Motor neuron (in vitro differentiated cells): ENCODE data around the gene MPZL1. TPM values are rescaled to one million over a fixed set of nuclear protein-coding genes. Genes with fewer than 3 reads are reported as not detected.

ENCODE experiments used
- ATAC-seq, 8 experiments: fragments of 200-7000 bp; cut with Tn5 transposase; replicated peaks in 6 of 8; 2 replicates each; pipeline ENCODE4 v1.8.0; 2021; ENCODE audit warnings: mild to moderate bottlenecking in 8 of 8, moderate library complexity in 8 of 8
- H3K27ac ChIP-seq, 2 donors: fragments of 250-450 bp; sonication (Bioruptor Pico); 2 replicates each; pipeline ENCODE4 v1.9.0; 2021; ENCODE audit warnings: antibody characterized with exemption in 2 of 2, mild to moderate bottlenecking in 2 of 2, moderate library complexity in 1 of 2
- H3K4me1 ChIP-seq, 2 donors: fragments of 250-450 bp; sonication (Bioruptor Pico); replicated peaks in 1 of 2; 2 replicates each; pipeline ENCODE4 v1.6.1; 2021; ENCODE audit warnings: antibody characterized with exemption in 2 of 2, mild to moderate bottlenecking in 2 of 2, moderate library complexity in 1 of 2
- H3K4me3 ChIP-seq, 5 donors: fragments of 250-450 bp; sonication (Bioruptor Pico); 2 replicates each; pipeline ENCODE4 v1.9.0; 2021; ENCODE audit warnings: antibody characterized with exemption in 5 of 5, mild to moderate bottlenecking in 5 of 5, moderate library complexity in 4 of 5
- WGBS, 10 experiments: fragments of 450-650 bp; shearing (Covaris generic); methylation state at CpG; one replicate each; pipeline ENCODE4 v1.0.0; 2022; 5-methylcytosine and 5-hydroxymethylcytosine counted together
- in situ Hi-C, 9 experiments: fragments of 400-800 bp; cut with MboI; loops; one replicate each; pipeline ENCODE4 v1.15.0; 2021; ENCODE audit warnings: low sequenced_read_pairs in 9 of 9, low pct_unique_long_range_greater_than_20kb in 2 of 9; ENCODE audit not compliant: unreplicated experiment in 9 of 9
- total RNA-seq, 8 experiments: library from RNA; unstranded; fragments of 300-600 nt; gene quantifications; 2 replicates each; pipeline versions ENCODE4 v1.2.3 to v1.2.4, GENCODE V29; 2022

The MPZL1 gene
- 100 to 1,000 TPM in 4 of 8 experiments, 10 to 100 TPM in 4; 34.0 to 146 (median 102) TPM for total RNA-seq

DNA sequence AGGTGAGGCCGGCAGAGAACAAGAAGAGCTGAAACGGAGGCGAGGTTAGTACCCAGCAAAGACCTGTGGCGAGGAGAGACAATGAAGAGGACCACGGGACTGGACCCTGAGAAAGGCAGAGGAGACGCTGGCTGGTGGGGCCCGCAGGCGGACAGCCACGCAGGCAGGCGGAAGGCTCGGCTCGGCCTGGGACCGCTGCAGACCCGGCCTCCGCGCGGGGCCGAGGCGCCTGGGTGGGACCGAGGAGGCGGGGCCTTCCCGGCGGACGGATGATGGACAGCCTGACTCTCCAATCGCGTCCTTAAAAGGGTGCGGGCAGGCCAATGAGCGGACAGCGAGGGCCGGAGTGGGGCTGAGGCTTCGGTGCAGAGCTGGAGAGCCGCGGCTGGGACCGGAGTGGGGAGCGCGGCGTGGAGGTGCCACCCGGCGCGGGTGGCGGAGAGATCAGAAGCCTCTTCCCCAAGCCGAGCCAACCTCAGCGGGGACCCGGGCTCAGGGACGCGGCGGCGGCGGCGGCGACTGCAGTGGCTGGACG, at the start of gene MPZL1:
Gene MPZL1, plus strand, starts transcription at position 366 of the 535 bp plus-strand sequence. CDS start 170 bp downstream, outside the sequence.
- ATAC-seq = peak; percentile 94 to 98 (median 96)
- WGBS, 10 experiments = 0 to 7% (median 1%) methylated on average over 1 to 17 of the region's 52 CpGs; no CpG with 5 or more reads in 4 of the 10 experiments
- Histone ChIP-seq H3K27ac (peak within 1 kb of the TSS; percentile 78 to 79), H3K4me3 (peak within 1 kb of the TSS; percentile 77 to 97 (median 92)), H3K4me1 (peaks cover 20 to 24% of the 10 kb centered on the region in 2 donors)
- in situ Hi-C loops = loop anchor here in 1 of 9 experiments (10.0 kb wide), 1 partner anchor 83 kb away; no protein-coding TSS in a partner anchor

DNA sequence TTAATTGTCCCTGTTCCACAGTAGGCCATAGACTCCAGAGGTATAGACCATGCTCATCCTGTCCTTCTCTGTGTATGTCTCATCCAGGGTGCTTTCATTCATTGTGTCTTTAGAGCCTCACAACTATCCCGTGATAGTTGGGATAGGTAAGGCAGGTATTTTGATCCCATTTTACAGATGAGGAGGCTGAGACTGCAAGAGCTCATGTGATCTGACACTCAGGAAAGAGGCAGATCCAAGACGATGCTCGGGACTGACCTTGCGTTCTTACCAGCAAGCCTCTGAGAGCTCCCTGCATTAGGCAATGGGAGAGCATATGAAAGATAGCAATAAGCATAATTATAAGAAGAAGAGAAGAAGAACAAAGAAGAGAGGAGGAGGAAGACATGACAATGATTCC, 49.0 kb upstream of the MPZL1 start:
- H3K4me3 ChIP-seq = no peak overlapping the region
- H3K4me1 ChIP-seq = peaks cover 4 to 8% of the 10 kb centered on the region in 2 donors
- ATAC-seq = no peak
- 60 to 100% (median 79%) methylated on average over 1 to 4 of the region's 4 CpGs; no CpG with 5 or more reads in 2 of the 10 experiments for WGBS, 10 experiments
- in situ Hi-C loops = no loop called here
- no peak overlapping the region for H3K27ac ChIP-seq

- no peak overlapping the region for H3K27ac ChIP-seq
These were observed 48.5 kb upstream of the MPZL1 start for GRCh38 chr1:167673265-167673664.

GRCh38 chr1:167674156-167674555, 47.6 kb upstream of the MPZL1 start:
- Histone ChIP-seq H3K4me1 (peaks cover 4 to 5% of the 10 kb centered on the region in 2 donors), H3K27ac (no peak overlapping the region), H3K4me3 (no peak overlapping the region)
- WGBS, 10 experiments = 50 to 100% (median 75%) methylated on average over 1 to 2 of the region's 2 CpGs; no CpG with 5 or more reads in 1 of the 10 experiments
- in situ Hi-C loops = no loop called here
- no peak for ATAC-seq

More at GRCh38 chr1:167673265-167673664, 48.5 kb upstream of the MPZL1 start:
- ATAC-seq = no peak
- WGBS, 10 experiments = 79 to 95% (median 88%) methylated on average over 3 to 4 of the region's 4 CpGs; no CpG with 5 or more reads in 6 of the 10 experiments
- in situ Hi-C loops = no loop called here
- peaks cover 4 to 8% of the 10 kb centered on the region in 2 donors for H3K4me1 ChIP-seq
- H3K4me3 ChIP-seq = no peak overlapping the region

DNA sequence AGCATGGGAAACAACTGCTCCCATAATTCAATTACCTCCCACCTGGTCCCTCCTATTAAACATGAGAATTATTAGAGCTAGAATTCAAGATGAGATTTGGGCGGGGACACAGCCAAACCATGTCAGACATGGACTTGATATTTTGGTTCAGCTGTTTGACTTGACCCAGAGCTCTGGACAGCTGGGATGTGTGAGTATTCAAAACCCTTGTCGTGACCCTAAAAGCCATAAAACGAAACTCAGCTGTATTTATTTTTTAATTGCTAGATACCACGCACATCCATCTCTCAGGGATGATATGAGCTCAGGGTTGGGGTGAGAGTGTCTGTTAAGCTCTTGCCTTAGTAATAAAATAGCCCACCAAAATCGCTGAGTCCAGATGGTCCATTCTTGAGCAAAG, 46.3 kb upstream of the MPZL1 start:
- H3K4me3 ChIP-seq = no peak overlapping the region
- H3K27ac ChIP-seq = no peak overlapping the region
- 75 to 100% (median 83%) methylated on average over 1 to 5 of the region's 5 CpGs; no CpG with 5 or more reads in 2 of the 10 experiments for WGBS, 10 experiments
- no peaks in the 10 kb centered on the region for H3K4me1 ChIP-seq
- ATAC-seq = no peak
- in situ Hi-C loops = loop anchor here in 3 of 9 experiments (25.0 kb wide), 2 partner anchors 288 to 613 kb away; no protein-coding TSS in a partner anchor

- peaks cover 0 to 3% of the 10 kb centered on the region in 2 donors for H3K4me1 ChIP-seq
- no peak overlapping the region for H3K27ac ChIP-seq
- 0 to 100% (median 100%) methylated on average over 1 to 2 of the region's 2 CpGs; no CpG with 5 or more reads in 3 of the 10 experiments for WGBS, 10 experiments
- H3K4me3 ChIP-seq = no peak overlapping the region
- ATAC-seq = peak in 3 of 8 experiments; percentile 95 to 98 (median 98)
- in situ Hi-C loops = loop anchor here in 3 of 9 experiments (25.0 kb wide), 2 partner anchors 289 to 614 kb away; no protein-coding TSS in a partner anchor
These were observed 45.4 kb upstream of the MPZL1 start for GRCh38 chr1:167676205-167676915.

DNA sequence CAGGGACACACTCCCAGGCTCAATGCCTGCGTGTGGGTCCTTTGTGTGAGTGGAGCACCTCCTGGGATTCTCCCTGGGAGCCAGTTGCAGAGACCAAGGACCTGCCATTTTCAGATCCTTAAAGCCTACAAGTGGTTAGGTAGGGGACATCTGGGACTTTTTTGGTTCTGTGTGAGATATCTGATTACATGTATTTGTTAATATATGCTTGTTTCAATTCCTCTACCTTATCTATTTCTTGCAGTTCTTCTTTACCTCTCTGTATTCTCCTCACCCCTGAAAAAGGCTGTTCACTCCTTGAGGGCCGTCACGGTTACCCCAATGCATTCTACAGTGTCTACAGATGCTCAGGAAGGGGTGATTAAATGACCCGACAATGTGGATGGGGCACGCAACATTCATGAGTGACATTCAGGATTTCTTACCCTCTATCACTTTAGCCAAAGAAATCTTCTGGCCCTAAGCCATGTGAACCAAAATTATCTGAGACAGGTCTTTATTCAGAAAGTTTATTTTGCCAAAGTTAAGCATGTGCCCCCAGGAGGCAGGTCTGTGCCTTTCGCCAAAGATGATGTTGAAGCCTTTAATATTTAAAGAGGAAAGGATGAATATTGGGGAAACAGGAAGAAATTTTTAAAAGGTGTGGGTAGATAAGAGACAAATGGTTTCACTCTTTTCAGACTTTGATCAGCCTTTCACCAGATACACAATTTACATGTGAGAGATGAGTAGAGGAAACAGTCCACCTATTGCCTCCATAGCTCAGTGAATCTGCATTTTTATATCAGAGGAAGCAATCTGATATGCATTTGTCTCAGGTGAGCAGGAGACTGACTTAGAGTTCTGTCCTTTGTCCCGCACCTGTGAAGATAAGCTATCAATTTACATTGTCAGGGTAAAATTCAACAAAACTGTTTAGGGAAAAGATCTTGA, 44.6 kb upstream of the MPZL1 start:
- in situ Hi-C loops = loop anchor here in 3 of 9 experiments (25.0 kb wide), 2 partner anchors 290 to 615 kb away; no protein-coding TSS in a partner anchor
- H3K4me3 ChIP-seq = no peak overlapping the region
- H3K4me1 ChIP-seq = peaks cover 0 to 7% of the 10 kb centered on the region in 2 donors
- H3K27ac ChIP-seq = no peak overlapping the region
- no peak for ATAC-seq
- WGBS, 10 experiments = 78 to 100% (median 88%) methylated on average over 2 to 7 of the region's 7 CpGs; no CpG with 5 or more reads in 1 of the 10 experiments

GRCh38 chr1:167678422-167678821, 43.4 kb upstream of the MPZL1 start:
- Histone ChIP-seq H3K27ac (no peak overlapping the region), H3K4me3 (no peak overlapping the region), H3K4me1 (peaks cover 0 to 14% of the 10 kb centered on the region in 2 donors)
- WGBS, 10 experiments = 81 to 100% (median 90%) methylated on average over 2 to 10 of the region's 10 CpGs; no CpG with 5 or more reads in 3 of the 10 experiments
- in situ Hi-C loops = loop anchor here in 3 of 9 experiments (25.0 kb wide), 2 partner anchors 291 to 616 kb away; no protein-coding TSS in a partner anchor
- no peak for ATAC-seq

DNA sequence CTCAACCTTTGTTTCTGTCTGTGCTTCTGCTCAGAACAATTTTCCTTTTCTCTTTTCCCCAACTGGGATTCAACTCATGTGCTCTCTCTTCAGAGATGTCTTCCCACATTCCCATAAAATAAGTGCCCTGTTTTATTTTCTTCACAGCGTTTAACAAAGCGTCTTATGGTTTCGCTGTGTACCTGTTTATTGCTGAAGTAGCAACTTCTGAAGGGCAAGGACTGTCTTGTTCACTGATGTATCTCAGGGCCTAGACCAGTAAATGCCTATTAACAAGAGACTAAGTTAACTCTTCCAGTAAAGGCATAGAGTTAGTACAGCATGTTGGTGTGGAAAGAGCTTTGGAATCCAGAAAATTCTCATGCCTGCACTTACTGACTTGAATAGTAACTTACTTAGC, 42.9 kb upstream of the MPZL1 start:
- no peak for ATAC-seq
- in situ Hi-C loops = loop anchor here in 3 of 9 experiments (25.0 kb wide), 2 partner anchors 292 to 617 kb away; no protein-coding TSS in a partner anchor
- WGBS, 10 experiments = 92 to 100% (median 97%) methylated on average over 1 to 3 of the region's 3 CpGs; no CpG with 5 or more reads in 3 of the 10 experiments
- no peak overlapping the region for H3K27ac ChIP-seq
- H3K4me1 ChIP-seq = peaks cover 0 to 14% of the 10 kb centered on the region in 2 donors
- H3K4me3 ChIP-seq = no peak overlapping the region

DNA sequence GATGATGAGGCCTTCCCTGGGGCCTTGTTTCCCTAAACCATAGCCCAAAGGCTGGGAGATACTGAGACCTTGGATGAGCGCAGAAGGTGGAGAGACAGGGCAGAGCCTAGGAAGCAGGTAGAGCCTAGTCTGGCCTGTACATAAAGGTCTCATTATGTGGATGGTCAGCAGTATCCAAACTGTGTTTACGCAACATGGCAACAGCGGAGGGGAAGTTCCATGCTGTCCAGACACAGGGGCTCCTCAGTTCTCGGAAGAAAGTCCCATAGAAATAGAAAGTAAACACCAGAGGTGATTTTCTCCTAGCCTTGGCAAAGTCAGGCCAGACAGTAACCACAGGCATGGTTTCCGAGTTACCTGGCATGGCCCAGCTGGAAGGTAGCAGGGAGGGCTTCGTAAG, 42.1 kb upstream of the MPZL1 start:
- ATAC-seq = peak in 1 of 8 experiments; percentile 19
- in situ Hi-C loops = loop anchor here in 6 of 9 experiments (10.0 to 25.0 kb wide), 4 partner anchors 65 to 617 kb away; no protein-coding TSS in a partner anchor
- 85 to 100% (median 93%) methylated on average over 3 to 6 of the region's 6 CpGs; no CpG with 5 or more reads in 3 of the 10 experiments for WGBS, 10 experiments

DNA sequence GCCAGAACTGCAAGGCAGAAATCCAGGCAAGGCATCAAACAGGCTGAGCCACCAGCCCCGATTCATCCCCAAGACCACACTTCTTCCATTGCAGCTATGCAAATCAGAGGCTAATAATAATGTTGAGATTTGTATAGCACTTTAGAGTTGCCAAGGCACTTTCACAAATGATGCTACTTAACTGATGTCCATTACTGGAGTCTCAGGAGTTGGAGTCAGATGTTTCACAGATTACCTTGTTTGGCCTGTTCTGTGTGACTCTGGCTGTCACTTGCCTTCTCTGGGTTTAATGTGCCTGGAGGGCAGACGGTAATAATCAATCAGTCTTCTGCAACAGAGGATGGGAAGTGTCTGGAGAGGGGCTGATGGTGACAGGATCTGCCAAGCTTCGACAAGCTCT, 40.8 kb upstream of the MPZL1 start:
- Histone ChIP-seq H3K4me1 (peaks cover 0 to 14% of the 10 kb centered on the region in 2 donors), H3K27ac (no peak overlapping the region)
- WGBS, 10 experiments = 41 to 100% (median 75%) methylated on average over 1 to 3 of the region's 3 CpGs

More for the DNA sequence above, 42.1 kb upstream of the MPZL1 start:
- H3K4me1 ChIP-seq = peaks cover 0 to 14% of the 10 kb centered on the region in 2 donors
- H3K27ac ChIP-seq = no peak overlapping the region
- no peak overlapping the region for H3K4me3 ChIP-seq

More for the DNA sequence above, 40.8 kb upstream of the MPZL1 start:
- no peak for ATAC-seq
- H3K4me3 ChIP-seq = no peak overlapping the region
- in situ Hi-C loops = loop anchor here in 6 of 9 experiments (10.0 to 25.0 kb wide), 4 partner anchors 66 to 619 kb away; no protein-coding TSS in a partner anchor
